ENCODE measurements around the gene ATP6AP1. TPM values are rescaled to one million over a fixed set of nuclear protein-coding genes. Genes with fewer than 3 reads are reported as not detected.
"Not testable (repeated sequence)": the region's sequence is repeated elsewhere in the genome, so short reads cannot be mapped to it uniquely, and the experiment has no call there.

The ATP6AP1 gene
- total RNA-seq, 4 donors from 2014 or later: 29.0 to 50.0 (median 43.1) TPM

- not testable (repeated sequence) for H3K4me1 ChIP-seq, H3K36me3 ChIP-seq, H3K27me3 ChIP-seq, H3K9me3 ChIP-seq
- no CpG with 5 or more reads among the region's 121 CpGs for WGBS, 2 donors (ENCODE audit: low coverage in 1 of 2)
- Histone ChIP-seq H3K4me3 (peak overlapping the region in 1 of 2 donors; percentile 44), H3K27ac (peak overlapping the region in 3 of 4 donors; percentile 74 to 83 (median 78))
- peak; percentile 88 for ATAC-seq
Measured at GRCh38 chrX:154389812-154390747, 38.4 kb upstream of the ATP6AP1 start.

GRCh38 chrX:154396363-154396762 is 32.1 kb upstream of the ATP6AP1 start:
- Histone ChIP-seq H3K36me3 (peaks cover 0 to 24% of the 10 kb centered on the region in 2 donors), H3K27ac (peak overlapping the region in 3 of 4 donors; percentile 92 to 100 (median 96)), H3K4me1 (peaks cover 0 to 37% (median 4%) of the 10 kb centered on the region in 3 donors)
- H3K27me3 ChIP-seq, ATAC-seq, H3K9me3 ChIP-seq, H3K4me3 ChIP-seq: not testable (repeated sequence)
- WGBS, 2 donors (ENCODE audit: low coverage in 1 of 2): 80 to 100% methylated on average over 1 to 3 of the region's 17 CpGs

GRCh38 chrX:154396973-154397887 is 31.2 kb upstream of the ATP6AP1 start:
- Histone ChIP-seq H3K4me1 (peaks cover 0 to 40% (median 4%) of the 10 kb centered on the region in 3 donors), H3K9me3 (no peaks in the 10 kb centered on the region), H3K27ac (peak overlapping the region; percentile 92 to 100 (median 96)), H3K36me3 (peaks cover 0 to 25% of the 10 kb centered on the region in 2 donors), H3K27me3 (no peaks in the 10 kb centered on the region), H3K4me3 (peak overlapping the region; percentile 73 to 97)
- peak; percentile 13 for TF ChIP-seq POLR2AphosphoS5 (IDR thresholded peaks at IDR 0.05)
- TF ChIP-seq EP300 (IDR thresholded peaks at IDR 0.05): no peak
- TF ChIP-seq POLR2A (IDR thresholded peaks at IDR 0.05): peak; percentile 38 to 55
- 52% methylated on average over 8 of the region's 53 CpGs; no CpG with 5 or more reads in 1 of the 2 donors for WGBS, 2 donors (ENCODE audit: low coverage in 1 of 2)
- ATAC-seq: peak; percentile 78

- H3K27me3 ChIP-seq: no peaks in the 10 kb centered on the region
- H3K4me3 ChIP-seq: peak within 1 kb of the TSS; percentile 73 to 97
- peaks cover 0 to 32% of the 10 kb centered on the region in 2 donors for H3K36me3 ChIP-seq
- peak within 1 kb of the TSS; percentile 92 to 100 (median 96) for H3K27ac ChIP-seq
- peak; percentile 95 for ATAC-seq
- peak; percentile 95 to 98 for TF ChIP-seq POLR2A (IDR thresholded peaks at IDR 0.05)
- peak; percentile 100 for TF ChIP-seq POLR2AphosphoS5 (IDR thresholded peaks at IDR 0.05)
- no peak for TF ChIP-seq EP300 (IDR thresholded peaks at IDR 0.05)
- no peak for TF ChIP-seq CTCF (IDR thresholded peaks at IDR 0.05)
- no peaks in the 10 kb centered on the region for H3K9me3 ChIP-seq
- WGBS, 2 donors (ENCODE audit: low coverage in 1 of 2): 44% methylated on average over 15 of the region's 69 CpGs; no CpG with 5 or more reads in 1 of the 2 donors
- H3K4me1 ChIP-seq: peaks cover 0 to 40% (median 4%) of the 10 kb centered on the region in 3 donors
Measured at GRCh38 chrX:154397888-154398667, 30.4 kb upstream of the ATP6AP1 start, which contains the start of gene RPL10. Gene RPL10, plus strand, starts transcription at chrX:154398377. Its CDS starts 143 bp downstream, at chrX:154398520.

- 56% methylated on average over 21 of the region's 49 CpGs; no CpG with 5 or more reads in 1 of the 2 donors for WGBS, 2 donors (ENCODE audit: low coverage in 1 of 2)
- Histone ChIP-seq H3K27me3 (no peaks in the 10 kb centered on the region), H3K4me1 (peaks cover 0 to 40% (median 4%) of the 10 kb centered on the region in 3 donors), H3K36me3 (peaks cover 0 to 36% of the 10 kb centered on the region in 2 donors), H3K27ac (peak overlapping the region; percentile 92 to 100 (median 96)), H3K4me3 (peak overlapping the region; percentile 73 to 97), H3K9me3 (no peaks in the 10 kb centered on the region)
- peak; percentile 63 for ATAC-seq
- no peak for TF ChIP-seq POLR2A (IDR thresholded peaks at IDR 0.05)
- peak; percentile 63 to 85 (median 82) for TF ChIP-seq CTCF (IDR thresholded peaks at IDR 0.05)
- TF ChIP-seq POLR2AphosphoS5 (IDR thresholded peaks at IDR 0.05): no peak
- no peak for TF ChIP-seq EP300 (IDR thresholded peaks at IDR 0.05)
Measured at GRCh38 chrX:154398668-154399526, 29.6 kb upstream of the ATP6AP1 start.

All from gastroesophageal sphincter (tissue), 4 donors.